SU-DHL-6 (cell line): ENCODE results near the gene KIF1C.

ENCODE experiments used
- EZH2phosphoT487 ChIP-seq: fragments of 200-600 bp; sonication (generic), shearing (Covaris generic); conservative IDR thresholded peaks from 2 replicates; pipeline ENCODE4 v1.6.1; 2018; ENCODE audit warnings: mild to moderate bottlenecking, antibody characterized with exemption, low read length, moderate library complexity, mixed read lengths
- TF ChIP-seq, protein P1 (sequence below): fragments of 200-600 bp; sonication (generic); IDR thresholded peaks from one replicate; pipeline ENCODE4 v1.5.1; 2017; ENCODE audit warnings: antibody characterized with exemption, mild to moderate bottlenecking, low read length, moderate library complexity; ENCODE audit not compliant: insufficient read depth, poor library complexity, severe bottlenecking

- TF ChIP-seq, protein P1, sequence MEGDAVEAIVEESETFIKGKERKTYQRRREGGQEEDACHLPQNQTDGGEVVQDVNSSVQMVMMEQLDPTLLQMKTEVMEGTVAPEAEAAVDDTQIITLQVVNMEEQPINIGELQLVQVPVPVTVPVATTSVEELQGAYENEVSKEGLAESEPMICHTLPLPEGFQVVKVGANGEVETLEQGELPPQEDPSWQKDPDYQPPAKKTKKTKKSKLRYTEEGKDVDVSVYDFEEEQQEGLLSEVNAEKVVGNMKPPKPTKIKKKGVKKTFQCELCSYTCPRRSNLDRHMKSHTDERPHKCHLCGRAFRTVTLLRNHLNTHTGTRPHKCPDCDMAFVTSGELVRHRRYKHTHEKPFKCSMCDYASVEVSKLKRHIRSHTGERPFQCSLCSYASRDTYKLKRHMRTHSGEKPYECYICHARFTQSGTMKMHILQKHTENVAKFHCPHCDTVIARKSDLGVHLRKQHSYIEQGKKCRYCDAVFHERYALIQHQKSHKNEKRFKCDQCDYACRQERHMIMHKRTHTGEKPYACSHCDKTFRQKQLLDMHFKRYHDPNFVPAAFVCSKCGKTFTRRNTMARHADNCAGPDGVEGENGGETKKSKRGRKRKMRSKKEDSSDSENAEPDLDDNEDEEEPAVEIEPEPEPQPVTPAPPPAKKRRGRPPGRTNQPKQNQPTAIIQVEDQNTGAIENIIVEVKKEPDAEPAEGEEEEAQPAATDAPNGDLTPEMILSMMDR, result no peak
- TF ChIP-seq EZH2phosphoT487, result no peak
Observed at GRCh38 chr17:4982305-4982704, 15.4 kb upstream of the KIF1C start.
